Neural crest cell (in vitro differentiated cells): Measurements from ENCODE around the gene NUP210L. TPM values are rescaled to one million over a fixed set of nuclear protein-coding genes. Genes with fewer than 3 reads are reported as not detected.

Source experiments
- DNase-seq: peaks from one replicate; pipeline ENCODE4 v3.0.0; 2021; ENCODE audit warnings: low read depth, mixed read lengths, low spot score
- H3K27ac Mint-ChIP-seq: one replicate; pipeline ENCODE4 v1.8.0; 2021; ENCODE audit warnings: mild to moderate bottlenecking, mixed read lengths; ENCODE audit not compliant: unreplicated experiment
- H3K27me3 Mint-ChIP-seq: 2 replicates; pipeline ENCODE4 v1.8.0; 2021; ENCODE audit warnings: low read depth, mild to moderate bottlenecking, mixed read lengths
- H3K36me3 Mint-ChIP-seq: 2 replicates; pipeline ENCODE4 v1.8.0; 2021; ENCODE audit warnings: low read depth, mild to moderate bottlenecking, mixed read lengths
- H3K4me1 Mint-ChIP-seq: 2 replicates; pipeline ENCODE4 v1.8.0; 2021; ENCODE audit warnings: mixed read lengths
- H3K4me3 Mint-ChIP-seq: one replicate; pipeline ENCODE4 v1.8.0; 2021; ENCODE audit warnings: mild to moderate bottlenecking, mixed read lengths
- H3K9me3 Mint-ChIP-seq: 2 replicates; pipeline ENCODE4 v1.8.0; 2021; ENCODE audit warnings: mixed read lengths
- CTCF ChIP-seq: fragments of 200-600 bp; sonication (generic); conservative IDR thresholded peaks from 2 replicates; pipeline ENCODE4 v1.5.0; 2021; ENCODE audit warnings: antibody characterized with exemption, mild to moderate bottlenecking
- total RNA-seq: library from RNA; stranded (reverse); gene quantifications from 2 replicates; pipeline ENCODE4 v1.2.1, GENCODE V29; 2021

NUP210L gene
- total RNA-seq, 1 donor from 2014 or later = 0.05 TPM

- H3K36me3 Mint-ChIP-seq = no peaks in the 10 kb centered on the region
- no peak for TF ChIP-seq CTCF
- peak overlapping the region; percentile 76 for H3K4me3 Mint-ChIP-seq
- H3K27ac Mint-ChIP-seq = no peak overlapping the region
- peaks cover 26% of the 10 kb centered on the region for H3K4me1 Mint-ChIP-seq
- H3K9me3 Mint-ChIP-seq = no peaks in the 10 kb centered on the region
- DNase-seq = no peak
- H3K27me3 Mint-ChIP-seq = peaks cover 2% of the 10 kb centered on the region
These were observed 200.0 kb downstream of the NUP210L start for GRCh38 chr1:153954826-153955225.

- H3K9me3 Mint-ChIP-seq = no peaks in the 10 kb centered on the region
- peaks cover 21% of the 10 kb centered on the region for H3K4me1 Mint-ChIP-seq
- H3K4me3 Mint-ChIP-seq = peak overlapping the region; percentile 76
- peaks cover 2% of the 10 kb centered on the region for H3K27me3 Mint-ChIP-seq
- no peak for DNase-seq
- no peak overlapping the region for H3K27ac Mint-ChIP-seq
- H3K36me3 Mint-ChIP-seq = no peaks in the 10 kb centered on the region
- no peak for TF ChIP-seq CTCF
These were observed 201.0 kb downstream of the NUP210L start for GRCh38 chr1:153953859-153954365.

GRCh38 chr1:153951801-153952200 lies 203.1 kb downstream of the NUP210L start:
- no peak for DNase-seq
- Mint-ChIP-seq H3K27me3 (no peaks in the 10 kb centered on the region), H3K9me3 (no peaks in the 10 kb centered on the region), H3K4me1 (peaks cover 7% of the 10 kb centered on the region), H3K4me3 (no peak overlapping the region), H3K36me3 (no peaks in the 10 kb centered on the region), H3K27ac (no peak overlapping the region)
- TF ChIP-seq CTCF = no peak

GRCh38 chr1:153951183-153951582 lies 203.7 kb downstream of the NUP210L start:
- Mint-ChIP-seq H3K4me1 (peaks cover 3% of the 10 kb centered on the region), H3K27ac (no peak overlapping the region), H3K9me3 (no peaks in the 10 kb centered on the region), H3K4me3 (no peak overlapping the region), H3K27me3 (no peaks in the 10 kb centered on the region), H3K36me3 (no peaks in the 10 kb centered on the region)
- no peak for DNase-seq
- TF ChIP-seq CTCF = no peak

GRCh38 chr1:153946622-153947241 lies 208.1 kb downstream of the NUP210L start, which contains the start of gene DENND4B:
Gene DENND4B (minus strand): TSS chr1:153946718. CDS start chr1:153944374, 2,344 bp downstream.
- Mint-ChIP-seq H3K36me3 (peaks cover 3% of the 10 kb centered on the region), H3K9me3 (no peaks in the 10 kb centered on the region), H3K27me3 (no peaks in the 10 kb centered on the region), H3K27ac (peak within 1 kb of the TSS; percentile 35), H3K4me3 (peak within 1 kb of the TSS; percentile 90), H3K4me1 (peaks cover 17% of the 10 kb centered on the region)
- peak; percentile 78 for DNase-seq
- TF ChIP-seq CTCF = peak; percentile 92
